ENCODE measurements around the gene L3HYPDH. TPM values are rescaled to one million over a fixed set of nuclear protein-coding genes. Genes with fewer than 3 reads are reported as not detected.
A peak's percentile ranks its signal among the peaks of the same experiment; 100 is the strongest.

The L3HYPDH gene
- polyA plus RNA-seq, 1 experiment = 28.0 TPM

GRCh38 chr14:59464486-59465315 is 19.5 kb downstream of the L3HYPDH start:
- Histone ChIP-seq H3K4me3 (ENCODE audit: low read depth, low read length) (peak overlapping the region; percentile 46), H3K36me3 (ENCODE audit: control insufficient read depth, insufficient read depth, low read length) (peaks cover 3% of the 10 kb centered on the region), H3K27me3 (ENCODE audit: control insufficient read depth, insufficient read depth, low read length) (no peaks in the 10 kb centered on the region)
- DNase-seq (ENCODE audit: low read depth) = no peak
- TF ChIP-seq, protein P1, sequence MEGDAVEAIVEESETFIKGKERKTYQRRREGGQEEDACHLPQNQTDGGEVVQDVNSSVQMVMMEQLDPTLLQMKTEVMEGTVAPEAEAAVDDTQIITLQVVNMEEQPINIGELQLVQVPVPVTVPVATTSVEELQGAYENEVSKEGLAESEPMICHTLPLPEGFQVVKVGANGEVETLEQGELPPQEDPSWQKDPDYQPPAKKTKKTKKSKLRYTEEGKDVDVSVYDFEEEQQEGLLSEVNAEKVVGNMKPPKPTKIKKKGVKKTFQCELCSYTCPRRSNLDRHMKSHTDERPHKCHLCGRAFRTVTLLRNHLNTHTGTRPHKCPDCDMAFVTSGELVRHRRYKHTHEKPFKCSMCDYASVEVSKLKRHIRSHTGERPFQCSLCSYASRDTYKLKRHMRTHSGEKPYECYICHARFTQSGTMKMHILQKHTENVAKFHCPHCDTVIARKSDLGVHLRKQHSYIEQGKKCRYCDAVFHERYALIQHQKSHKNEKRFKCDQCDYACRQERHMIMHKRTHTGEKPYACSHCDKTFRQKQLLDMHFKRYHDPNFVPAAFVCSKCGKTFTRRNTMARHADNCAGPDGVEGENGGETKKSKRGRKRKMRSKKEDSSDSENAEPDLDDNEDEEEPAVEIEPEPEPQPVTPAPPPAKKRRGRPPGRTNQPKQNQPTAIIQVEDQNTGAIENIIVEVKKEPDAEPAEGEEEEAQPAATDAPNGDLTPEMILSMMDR (IDR thresholded peaks at IDR 0.05; ENCODE audit: insufficient read depth, low read depth, low read length) = no peak
- ChIA-PET POLR2A (interaction anchor here (0.7 kb wide), 1 partner anchor 13 kb away, joined by 3 read pairs; no protein-coding TSS in a partner anchor), CTCF (interaction anchor here (0.6 to 1.7 kb wide), 3 partner anchors 10 to 112 kb away, joined by 4 to 5 read pairs (median 5); partner anchors contain the start of genes JKAMP and L3HYPDH)

DNA sequence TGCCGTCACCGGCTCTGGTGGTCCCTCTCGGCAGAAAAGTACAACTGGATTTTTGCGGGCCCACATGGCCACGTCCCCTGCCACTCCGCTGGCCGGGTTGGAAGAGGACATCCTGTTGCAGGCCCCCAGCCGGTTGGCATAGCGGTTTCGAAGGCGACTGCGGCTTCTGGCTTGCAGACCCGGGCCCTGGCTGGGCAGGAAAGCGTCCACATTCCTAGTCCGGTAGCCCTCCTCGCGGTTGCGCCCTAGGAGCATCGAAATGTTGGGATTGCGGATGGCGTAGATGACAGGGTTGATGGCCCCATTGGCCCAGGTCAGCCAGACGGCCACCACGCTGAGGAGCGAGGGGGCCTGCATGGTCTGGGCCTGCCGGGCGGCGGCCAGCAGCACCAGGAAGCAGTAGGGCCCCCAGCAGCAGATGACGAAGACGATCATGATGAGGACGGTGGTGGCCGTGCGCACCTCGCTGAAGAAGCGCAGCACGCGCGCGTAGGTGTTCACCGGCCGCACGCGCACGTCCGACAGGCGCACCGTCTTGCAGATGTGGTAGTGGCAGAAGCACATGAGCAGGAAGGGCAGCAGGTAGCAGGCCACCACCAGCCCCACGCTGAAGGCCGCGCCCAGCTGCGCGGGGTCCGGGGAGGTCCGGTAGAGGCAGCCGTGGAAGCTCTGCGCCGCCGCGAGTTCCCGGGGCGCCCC is 20.3 kb downstream of the L3HYPDH start:
- POLR2A ChIA-PET = no interaction called here
- TF ChIP-seq, protein P1 (IDR thresholded peaks at IDR 0.05; ENCODE audit: insufficient read depth, low read depth, low read length) = no peak
- H3K36me3 ChIP-seq (ENCODE audit: control insufficient read depth, insufficient read depth, low read length) = peaks cover 3% of the 10 kb centered on the region
- CTCF ChIA-PET = interaction anchor here (0.6 to 1.7 kb wide), 3 partner anchors 9 to 113 kb away, joined by 4 to 5 read pairs (median 5); partner anchors contain the start of genes JKAMP and L3HYPDH
- DNase-seq (ENCODE audit: low read depth) = no peak
- H3K4me3 ChIP-seq (ENCODE audit: low read depth, low read length) = peak overlapping the region; percentile 46
- no peaks in the 10 kb centered on the region for H3K27me3 ChIP-seq (ENCODE audit: control insufficient read depth, insufficient read depth, low read length)

GRCh38 chr14:59461891-59462290 is 22.3 kb downstream of the L3HYPDH start:
- Histone ChIP-seq H3K36me3 (ENCODE audit: control insufficient read depth, insufficient read depth, low read length) (peaks cover 2% of the 10 kb centered on the region), H3K27me3 (ENCODE audit: control insufficient read depth, insufficient read depth, low read length) (no peaks in the 10 kb centered on the region), H3K4me3 (ENCODE audit: low read depth, low read length) (no peak overlapping the region)
- TF ChIP-seq, protein P1 (IDR thresholded peaks at IDR 0.05; ENCODE audit: insufficient read depth, low read depth, low read length) = no peak
- POLR2A ChIA-PET = no interaction called here
- CTCF ChIA-PET = interaction anchor here (1.0 to 1.6 kb wide), 2 partner anchors 18 to 333 kb away, joined by 3 read pairs; no protein-coding TSS in a partner anchor
- DNase-seq (ENCODE audit: low read depth) = no peak

DNA sequence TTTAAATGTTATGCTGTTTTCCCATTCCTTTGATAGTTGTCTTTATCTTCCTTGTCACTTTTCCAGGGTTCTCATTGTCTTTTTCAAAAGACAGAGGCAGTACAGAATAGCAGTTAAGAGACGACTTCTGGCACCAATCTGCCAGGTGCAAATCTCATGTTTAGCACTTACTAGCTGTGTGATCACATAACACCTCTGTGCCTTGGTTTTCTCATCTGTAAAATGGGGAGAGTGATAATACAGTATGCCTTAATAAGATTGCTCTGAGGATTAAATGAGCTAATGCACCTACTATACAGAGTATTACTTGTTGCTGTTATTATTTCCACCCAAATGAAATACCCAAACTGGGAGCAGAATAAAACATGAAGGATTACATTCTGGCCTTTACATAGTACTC is 23.8 kb downstream of the L3HYPDH start:
- Histone ChIP-seq H3K4me3 (ENCODE audit: low read depth, low read length) (no peak overlapping the region), H3K36me3 (ENCODE audit: control insufficient read depth, insufficient read depth, low read length) (peaks cover 2% of the 10 kb centered on the region), H3K27me3 (ENCODE audit: control insufficient read depth, insufficient read depth, low read length) (no peaks in the 10 kb centered on the region)
- POLR2A ChIA-PET = no interaction called here
- TF ChIP-seq, protein P1 (IDR thresholded peaks at IDR 0.05; ENCODE audit: insufficient read depth, low read depth, low read length) = no peak
- CTCF ChIA-PET = no interaction called here
- no peak for DNase-seq (ENCODE audit: low read depth)

GRCh38 chr14:59458486-59458885 is 25.7 kb downstream of the L3HYPDH start:
- H3K4me3 ChIP-seq (ENCODE audit: low read depth, low read length) = no peak overlapping the region
- DNase-seq (ENCODE audit: low read depth) = no peak
- H3K27me3 ChIP-seq (ENCODE audit: control insufficient read depth, insufficient read depth, low read length) = no peaks in the 10 kb centered on the region
- ChIA-PET POLR2A (no interaction called here), CTCF (interaction anchor here (0.8 to 2.2 kb wide), 4 partner anchors 11 to 329 kb away, joined by 3 to 9 read pairs (median 4); partner anchors contain the start of genes JKAMP and L3HYPDH)
- TF ChIP-seq, protein P1 (IDR thresholded peaks at IDR 0.05; ENCODE audit: insufficient read depth, low read depth, low read length) = no peak
- H3K36me3 ChIP-seq (ENCODE audit: control insufficient read depth, insufficient read depth, low read length) = peaks cover 2% of the 10 kb centered on the region
